Measurements from ENCODE around the gene RASGRP4.

The RASGRP4 gene

DNA sequence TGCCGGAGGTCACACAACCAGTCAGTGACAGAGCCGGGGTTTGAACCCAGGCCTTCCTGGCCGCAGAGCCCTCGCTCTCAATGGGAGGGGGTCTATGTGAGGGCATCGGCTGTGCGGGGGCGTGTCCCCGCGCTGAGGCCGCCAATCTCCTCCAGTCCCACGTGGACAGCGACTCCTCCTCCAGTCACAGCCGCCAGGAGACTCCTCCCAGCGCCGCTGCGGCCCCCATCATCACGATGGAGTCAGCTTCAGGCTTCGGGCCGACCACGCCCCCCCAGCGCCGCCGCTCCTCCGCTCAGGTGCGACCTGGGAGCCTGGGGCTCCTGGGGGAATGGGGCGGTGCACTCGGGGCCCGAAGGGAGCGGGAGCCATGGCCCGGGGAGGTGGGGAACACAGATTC is 31.5 kb downstream of the RASGRP4 start:
- TF ChIP-seq, protein P1, sequence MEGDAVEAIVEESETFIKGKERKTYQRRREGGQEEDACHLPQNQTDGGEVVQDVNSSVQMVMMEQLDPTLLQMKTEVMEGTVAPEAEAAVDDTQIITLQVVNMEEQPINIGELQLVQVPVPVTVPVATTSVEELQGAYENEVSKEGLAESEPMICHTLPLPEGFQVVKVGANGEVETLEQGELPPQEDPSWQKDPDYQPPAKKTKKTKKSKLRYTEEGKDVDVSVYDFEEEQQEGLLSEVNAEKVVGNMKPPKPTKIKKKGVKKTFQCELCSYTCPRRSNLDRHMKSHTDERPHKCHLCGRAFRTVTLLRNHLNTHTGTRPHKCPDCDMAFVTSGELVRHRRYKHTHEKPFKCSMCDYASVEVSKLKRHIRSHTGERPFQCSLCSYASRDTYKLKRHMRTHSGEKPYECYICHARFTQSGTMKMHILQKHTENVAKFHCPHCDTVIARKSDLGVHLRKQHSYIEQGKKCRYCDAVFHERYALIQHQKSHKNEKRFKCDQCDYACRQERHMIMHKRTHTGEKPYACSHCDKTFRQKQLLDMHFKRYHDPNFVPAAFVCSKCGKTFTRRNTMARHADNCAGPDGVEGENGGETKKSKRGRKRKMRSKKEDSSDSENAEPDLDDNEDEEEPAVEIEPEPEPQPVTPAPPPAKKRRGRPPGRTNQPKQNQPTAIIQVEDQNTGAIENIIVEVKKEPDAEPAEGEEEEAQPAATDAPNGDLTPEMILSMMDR (IDR thresholded peaks at IDR 0.05) = no peak
- TF ChIP-seq ZFX (IDR thresholded peaks at IDR 0.05; ENCODE audit: borderline replicate concordance) = no peak
- no peak overlapping the region for H3K27ac ChIP-seq

DNA sequence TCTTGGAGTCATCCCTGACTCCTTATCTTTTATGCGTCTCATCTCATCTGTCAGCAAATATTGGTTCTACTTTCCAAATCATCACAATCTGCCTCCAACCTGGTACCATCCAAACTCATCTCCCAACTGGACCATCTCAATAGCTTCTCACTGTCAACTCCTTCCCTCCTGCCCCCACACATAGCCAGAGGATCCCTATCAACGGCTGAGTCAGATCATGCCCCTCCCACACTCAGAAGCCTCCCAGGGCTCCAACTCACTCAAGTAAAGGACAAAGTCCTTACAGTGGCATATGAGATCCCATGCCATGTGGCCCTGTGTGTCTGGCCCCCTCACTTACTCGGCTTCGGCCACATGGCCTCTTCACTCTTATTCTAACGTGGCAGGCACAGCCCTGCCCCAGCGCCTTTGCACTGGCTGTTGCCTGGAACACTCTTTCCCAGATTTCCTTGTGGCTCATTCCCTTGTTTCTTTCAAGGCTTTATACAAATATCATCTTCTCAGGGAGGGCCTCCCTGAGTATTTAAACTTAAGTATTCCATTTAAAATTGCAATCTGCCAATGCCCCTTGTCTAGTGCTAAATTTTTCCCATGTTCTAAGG is 33.2 kb downstream of the RASGRP4 start:
- TF ChIP-seq, protein P1 (IDR thresholded peaks at IDR 0.05) = no peak
- no peak for TF ChIP-seq ZFX (IDR thresholded peaks at IDR 0.05; ENCODE audit: borderline replicate concordance)
- H3K27ac ChIP-seq = no peak overlapping the region

DNA sequence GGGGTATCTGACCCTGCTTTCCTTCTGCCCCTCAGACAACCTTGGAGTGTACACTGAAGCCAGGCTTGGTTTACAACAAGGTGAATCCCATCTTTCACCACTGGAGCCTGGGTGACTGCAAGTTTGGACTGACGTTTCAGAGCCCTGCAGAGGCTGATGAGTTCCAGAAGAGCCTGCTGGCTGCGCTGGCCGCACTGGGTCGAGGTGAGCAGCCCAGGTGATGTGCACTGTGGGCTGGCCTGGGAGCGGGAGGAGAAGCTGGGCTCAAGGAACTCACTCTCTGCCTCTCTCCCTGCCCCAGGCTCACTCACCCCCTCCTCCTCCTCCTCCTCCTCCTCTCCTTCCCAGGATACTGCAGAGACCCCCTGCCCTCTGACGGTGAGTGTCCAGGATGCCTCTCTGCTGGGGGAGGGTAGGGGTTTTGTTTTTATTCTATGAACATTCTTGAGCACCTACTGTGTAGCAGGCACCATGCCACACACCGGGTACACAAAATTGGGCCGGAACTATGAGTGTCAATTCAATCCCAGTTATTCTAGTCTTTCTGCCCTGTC is 34.0 kb downstream of the RASGRP4 start:
- no peak overlapping the region for H3K27ac ChIP-seq
- no peak for TF ChIP-seq ZFX (IDR thresholded peaks at IDR 0.05; ENCODE audit: borderline replicate concordance)
- TF ChIP-seq, protein P1 (IDR thresholded peaks at IDR 0.05) = no peak

DNA sequence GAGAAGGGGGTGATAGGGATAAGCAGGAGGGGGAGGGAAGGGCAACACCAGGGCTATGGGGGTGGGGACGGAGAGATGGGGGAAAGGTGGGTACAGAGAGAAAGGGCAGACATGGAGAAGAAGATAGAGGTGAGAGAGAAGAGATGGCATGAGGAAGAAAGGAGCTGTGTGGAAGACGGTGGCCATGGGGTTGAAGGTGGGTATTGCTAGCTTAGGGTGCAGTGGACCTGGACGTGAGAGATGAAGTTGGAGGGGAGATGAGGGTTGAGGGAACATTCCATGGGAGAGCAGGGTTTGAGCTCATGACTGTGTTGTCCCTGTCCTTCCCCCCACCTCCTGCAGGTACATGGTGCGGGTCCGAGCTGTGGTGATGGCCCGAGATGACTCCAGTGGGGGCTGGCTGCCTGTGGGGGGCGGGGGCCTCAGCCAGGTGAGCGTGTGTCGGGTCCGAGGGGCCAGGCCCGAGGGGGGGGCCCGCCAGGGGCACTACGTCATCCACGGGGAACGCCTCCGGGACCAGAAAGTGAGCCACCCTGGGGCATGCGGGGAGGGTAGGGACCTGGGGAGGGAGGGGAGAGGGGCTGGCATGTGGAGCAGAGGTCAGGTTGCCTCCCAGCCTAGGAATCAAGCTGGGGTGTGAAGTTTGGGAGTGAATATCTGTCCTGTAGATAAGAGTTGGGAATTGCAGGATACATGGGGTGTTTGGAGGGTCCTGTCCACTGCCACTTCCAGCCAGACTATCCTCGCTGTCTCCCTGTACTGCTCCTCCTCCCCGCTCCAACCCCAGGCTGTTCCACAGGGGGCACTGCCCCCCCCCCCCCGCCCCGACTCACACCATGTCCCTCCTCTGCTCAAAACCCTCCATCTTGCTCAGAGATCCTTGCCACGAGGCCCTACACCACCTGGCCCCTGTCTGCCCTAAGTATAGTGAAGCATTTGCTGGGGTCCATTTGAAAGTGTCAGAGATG is 35.8 kb downstream of the RASGRP4 start:
- H3K27ac ChIP-seq = no peak overlapping the region
- TF ChIP-seq, protein P1 (IDR thresholded peaks at IDR 0.05) = no peak
- no peak for TF ChIP-seq ZFX (IDR thresholded peaks at IDR 0.05; ENCODE audit: borderline replicate concordance)

DNA sequence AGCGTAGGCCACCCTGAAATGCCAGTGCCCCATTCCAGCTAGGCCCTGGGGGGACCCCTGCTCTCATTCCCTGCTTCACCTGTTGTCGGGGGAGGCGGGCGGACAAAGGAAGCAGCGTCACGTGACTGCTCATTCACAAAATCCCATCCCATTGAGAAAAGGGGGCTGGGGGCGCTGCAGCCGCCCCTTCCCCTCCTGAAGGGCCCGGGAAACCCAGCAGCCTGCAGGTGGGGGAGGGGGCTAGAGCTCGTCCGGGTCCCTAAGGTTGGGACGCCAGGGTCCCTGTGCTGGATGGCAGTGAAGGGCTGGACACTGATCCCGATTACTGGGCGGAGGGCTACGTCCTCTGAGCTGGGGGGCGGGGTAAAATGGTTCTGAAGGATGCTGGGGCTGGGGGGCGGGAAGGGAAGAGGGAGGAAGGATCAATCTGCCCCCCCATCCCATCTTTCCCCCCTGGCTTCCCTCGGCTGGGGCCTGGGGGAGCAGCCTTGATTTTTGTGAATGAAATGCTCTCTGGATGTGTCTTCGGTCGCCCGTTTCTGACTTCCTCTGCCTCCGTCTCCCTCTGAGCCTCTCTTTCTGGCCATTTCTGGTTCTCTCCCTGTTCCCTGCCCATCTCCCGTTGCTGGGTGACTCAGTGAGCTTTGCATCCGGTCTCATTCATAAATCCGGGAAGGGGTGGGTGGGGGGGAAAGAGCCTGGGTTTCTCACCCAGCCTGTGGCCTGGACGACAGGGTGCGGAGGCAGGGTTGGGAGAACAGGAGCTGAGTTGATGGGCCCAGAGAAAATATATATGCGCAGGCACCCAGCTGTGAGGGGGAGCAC is 36.7 kb downstream of the RASGRP4 start:
- peak overlapping the region; percentile 78 for H3K27ac ChIP-seq
- TF ChIP-seq, protein P1 (IDR thresholded peaks at IDR 0.05) = no peak
- TF ChIP-seq ZFX (IDR thresholded peaks at IDR 0.05; ENCODE audit: borderline replicate concordance) = no peak

DNA sequence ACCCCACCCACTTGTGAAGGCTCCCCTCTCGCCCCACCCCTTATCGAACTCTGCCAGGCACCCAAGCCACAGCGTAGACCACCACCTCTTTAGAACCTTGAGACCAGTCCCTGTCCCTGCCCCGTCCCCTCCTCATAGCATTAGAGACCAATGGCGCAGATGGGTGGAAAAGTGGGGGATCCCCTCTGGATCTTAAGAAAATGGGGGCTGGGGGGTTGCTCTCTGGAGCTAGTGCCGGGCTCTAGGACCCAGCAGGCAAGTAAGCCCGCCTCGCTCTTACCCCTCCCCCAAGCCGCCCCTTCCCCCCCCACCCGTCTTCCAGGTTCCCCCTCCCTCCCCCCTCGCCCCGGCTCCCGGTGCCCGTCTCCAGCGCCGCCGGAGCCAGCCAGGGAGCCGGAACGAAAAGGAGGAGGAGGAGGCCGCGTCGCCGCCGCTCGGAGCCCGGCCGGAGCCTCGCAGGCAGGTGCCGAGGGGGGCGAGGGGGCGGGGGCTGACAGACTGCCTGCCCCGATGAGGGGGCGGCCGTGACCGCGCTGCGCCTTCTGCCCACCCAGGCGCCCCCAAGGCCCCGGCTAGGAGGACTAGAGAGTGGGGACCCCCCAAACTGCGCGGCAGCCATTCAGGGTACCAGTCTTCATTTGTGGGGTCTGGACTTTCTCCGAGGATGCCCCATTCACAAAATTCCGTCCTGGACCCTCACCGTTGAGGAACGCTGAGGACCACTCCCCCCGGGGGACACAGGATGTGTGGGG is 37.5 kb downstream of the RASGRP4 start, which contains the start of gene SPRED3:
Gene SPRED3 (plus strand): TSS at position 349 of the 752 bp plus-strand sequence. CDS start 1,606 bp downstream, outside the sequence.
- no peak for TF ChIP-seq ZFX (IDR thresholded peaks at IDR 0.05; ENCODE audit: borderline replicate concordance)
- peak within 1 kb of the TSS; percentile 78 for H3K27ac ChIP-seq

Data from 22Rv1 (cell line).